Activated T-cell treated with anti-CD3 and anti-CD28 coated beads, Interleukin-2, amount 50 U/mL, for 4 hours (primary cell): ENCODE measurements around the gene SPRY2. TPM values are rescaled to one million over a fixed set of nuclear protein-coding genes. Genes with fewer than 3 reads are reported as not detected.

Source experiments
- ATAC-seq, 2 donors: fragments of 200-7000 bp; cut with Tn5 transposase; one replicate each; pipeline ENCODE4 v1.10.0; 2021
- DNase-seq: peaks from one replicate; pipeline ENCODE4 v3.0.0-alpha.2; 2020
- H3K27me3 Mint-ChIP-seq: one replicate; pipeline ENCODE4 v1.8.0; 2021; ENCODE audit warnings: low read depth, mixed read lengths
- H3K36me3 Mint-ChIP-seq: one replicate; pipeline ENCODE4 v1.8.0; 2022; ENCODE audit warnings: mixed read lengths; ENCODE audit not compliant: insufficient read depth
- H3K4me1 Mint-ChIP-seq: one replicate; pipeline ENCODE4 v1.8.0; 2021; ENCODE audit warnings: low read depth, mixed read lengths
- H3K4me3 Mint-ChIP-seq: one replicate; pipeline ENCODE4 v1.8.0; 2021; ENCODE audit warnings: mild to moderate bottlenecking, moderate library complexity, mixed read lengths
- H3K9me3 Mint-ChIP-seq: one replicate; pipeline ENCODE4 v1.8.0; 2021; ENCODE audit warnings: mixed read lengths
- total RNA-seq, 3 donors: library from RNA; stranded (reverse); gene quantifications; one replicate each; pipeline ENCODE4 v1.2.1, GENCODE V29; 2021

SPRY2 gene
- total RNA-seq, 3 donors from 2014 or later = 0.33 to 1.8 (median 0.33) TPM

DNA sequence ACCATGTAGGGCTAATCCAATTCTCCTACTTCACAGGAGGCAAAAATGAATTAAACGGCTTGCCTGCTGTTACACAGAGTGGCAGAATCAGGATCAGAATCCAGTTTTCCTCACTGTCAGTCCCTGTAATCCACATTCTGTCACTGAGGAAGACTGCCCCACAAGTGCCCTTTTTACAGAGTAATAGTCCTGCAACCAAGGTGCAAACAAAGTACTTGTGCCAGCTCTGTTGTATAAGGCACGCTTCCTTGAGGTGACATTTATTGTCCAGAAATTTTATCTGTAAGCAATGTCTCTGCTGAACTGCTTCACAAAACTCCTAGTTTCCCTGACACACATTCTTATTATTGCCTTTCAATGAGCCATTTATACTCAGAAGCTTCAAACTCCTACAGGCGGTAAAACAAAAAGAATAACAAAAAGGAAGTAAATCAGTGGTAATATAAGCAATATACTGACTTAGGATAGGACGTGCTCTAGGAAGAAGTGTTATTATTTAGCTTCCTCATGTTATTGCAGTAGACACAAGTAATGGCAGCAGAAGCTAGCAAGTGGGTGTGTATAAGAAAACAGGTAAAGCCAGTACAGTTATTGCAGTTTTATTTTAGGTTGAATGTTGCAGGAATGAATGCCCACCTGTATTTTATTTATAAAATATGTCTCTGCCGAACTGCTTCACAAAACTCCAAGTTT, 28.8 kb downstream of the SPRY2 start:
- Mint-ChIP-seq H3K27me3 (no peaks in the 10 kb centered on the region), H3K9me3 (no peaks in the 10 kb centered on the region), H3K36me3 (no peaks in the 10 kb centered on the region), H3K4me3 (no peak overlapping the region), H3K4me1 (no peaks in the 10 kb centered on the region)
- ATAC-seq (no peak), DNase-seq (no peak)

DNA sequence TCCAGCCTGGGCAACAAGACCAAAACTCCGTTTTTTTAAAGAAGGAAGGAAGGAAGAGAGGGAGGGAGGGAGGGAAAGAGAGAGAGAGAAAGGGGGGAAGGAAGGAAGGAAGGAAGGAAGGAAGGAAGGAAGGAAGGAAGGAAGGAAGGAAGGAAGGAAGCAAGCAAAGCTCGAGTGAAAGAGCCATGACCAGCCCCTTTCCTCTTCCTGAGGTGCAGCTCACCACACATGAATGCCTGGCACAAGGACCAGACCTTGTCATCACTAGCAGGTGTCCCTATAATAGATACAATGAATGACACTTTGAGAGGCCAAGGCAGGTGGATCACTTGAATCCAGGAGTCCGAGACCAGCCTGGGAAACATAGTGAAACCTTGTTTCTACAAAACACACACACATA, 31.0 kb downstream of the SPRY2 start:
- no peaks in the 10 kb centered on the region for H3K9me3 Mint-ChIP-seq
- H3K4me1 Mint-ChIP-seq = no peaks in the 10 kb centered on the region
- H3K4me3 Mint-ChIP-seq = no peak overlapping the region
- H3K36me3 Mint-ChIP-seq = no peaks in the 10 kb centered on the region
- no peaks in the 10 kb centered on the region for H3K27me3 Mint-ChIP-seq
- DNase-seq (no peak), ATAC-seq (no peak)

DNA sequence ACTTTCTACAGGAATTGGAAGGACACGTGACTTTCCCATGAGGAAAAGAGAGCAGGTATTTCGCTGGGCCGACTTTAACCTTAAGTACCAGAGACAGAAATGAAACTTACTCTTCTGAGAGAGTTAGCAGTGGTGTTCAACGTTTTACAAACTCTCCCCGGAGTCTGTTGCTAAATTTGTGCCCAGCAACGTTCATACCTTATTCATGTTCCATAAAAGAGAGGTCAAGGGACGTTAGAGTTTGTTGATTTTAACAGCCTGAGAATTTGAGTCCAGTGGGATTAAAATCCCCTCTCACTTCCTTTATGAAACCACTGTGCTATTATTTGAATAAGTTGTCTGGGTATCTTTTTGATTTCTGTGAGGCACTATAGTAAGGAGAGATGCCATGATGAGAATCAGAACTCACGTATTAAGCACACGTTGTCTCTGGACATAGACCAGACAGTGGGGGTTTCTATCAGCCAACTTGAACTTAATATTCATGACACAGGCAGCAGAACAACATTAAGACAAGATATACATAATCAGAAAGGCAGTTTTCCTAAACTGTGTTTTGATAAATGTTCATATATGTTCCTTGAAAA, 33.4 kb downstream of the SPRY2 start:
- Mint-ChIP-seq H3K27me3 (no peaks in the 10 kb centered on the region), H3K36me3 (no peaks in the 10 kb centered on the region), H3K4me1 (no peaks in the 10 kb centered on the region), H3K9me3 (no peaks in the 10 kb centered on the region), H3K4me3 (no peak overlapping the region)
- no peak for DNase-seq
- ATAC-seq = no peak

DNA sequence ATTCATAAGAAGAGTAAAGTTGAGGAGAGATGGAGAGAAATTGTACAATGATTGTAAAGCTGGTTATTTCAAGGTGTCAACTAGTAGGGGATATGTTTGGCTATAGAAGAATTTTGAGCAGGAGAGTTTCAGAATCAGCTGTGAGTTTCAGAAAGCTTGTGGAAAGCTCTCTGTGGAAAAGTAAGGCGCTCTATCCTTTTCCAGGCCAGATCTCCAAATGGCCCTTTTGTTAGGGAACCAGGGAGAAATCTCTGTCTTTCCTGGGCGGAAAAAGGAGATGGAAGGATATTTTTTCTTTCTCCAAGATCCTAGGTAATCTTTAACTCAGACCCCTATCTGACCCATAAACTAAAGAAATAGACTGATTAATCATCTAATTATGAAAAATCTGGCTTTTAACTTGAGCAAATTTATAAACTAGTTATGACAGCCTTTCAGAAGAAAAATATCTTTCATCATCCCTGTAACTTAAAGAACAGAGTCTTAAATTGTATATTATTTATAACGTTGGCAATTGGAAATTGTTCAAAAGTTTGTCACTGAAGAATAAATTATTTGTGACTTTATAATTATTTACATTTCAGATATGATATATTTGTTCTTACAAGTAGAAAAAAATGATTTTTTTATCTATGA, 34.5 kb downstream of the SPRY2 start:
- no peak overlapping the region for H3K4me3 Mint-ChIP-seq
- H3K9me3 Mint-ChIP-seq = no peaks in the 10 kb centered on the region
- ATAC-seq (no peak), DNase-seq (no peak)
- no peaks in the 10 kb centered on the region for H3K36me3 Mint-ChIP-seq
- H3K4me1 Mint-ChIP-seq = no peaks in the 10 kb centered on the region
- no peaks in the 10 kb centered on the region for H3K27me3 Mint-ChIP-seq

DNA sequence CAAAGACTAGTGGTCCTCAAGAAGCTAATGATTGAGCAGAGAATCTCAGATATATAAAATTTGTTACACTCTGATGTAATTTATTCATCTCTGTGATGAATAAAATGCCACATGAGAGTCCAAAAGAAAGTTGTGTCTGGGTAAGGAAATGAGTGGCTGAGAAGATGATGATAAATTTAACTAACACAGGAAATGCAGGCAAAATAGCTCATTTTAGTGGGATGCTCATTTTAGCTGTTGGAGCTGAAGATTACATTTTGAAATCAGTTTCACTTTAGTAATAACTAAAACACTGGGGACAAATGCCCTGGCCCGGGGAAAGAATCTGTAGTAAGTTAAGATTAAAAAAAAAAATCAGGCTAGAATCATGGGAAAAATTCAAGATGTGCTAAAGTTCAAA, 35.2 kb downstream of the SPRY2 start:
- Mint-ChIP-seq H3K4me3 (no peak overlapping the region), H3K27me3 (no peaks in the 10 kb centered on the region), H3K4me1 (no peaks in the 10 kb centered on the region), H3K36me3 (no peaks in the 10 kb centered on the region), H3K9me3 (no peaks in the 10 kb centered on the region)
- no peak for ATAC-seq
- DNase-seq = no peak

DNA sequence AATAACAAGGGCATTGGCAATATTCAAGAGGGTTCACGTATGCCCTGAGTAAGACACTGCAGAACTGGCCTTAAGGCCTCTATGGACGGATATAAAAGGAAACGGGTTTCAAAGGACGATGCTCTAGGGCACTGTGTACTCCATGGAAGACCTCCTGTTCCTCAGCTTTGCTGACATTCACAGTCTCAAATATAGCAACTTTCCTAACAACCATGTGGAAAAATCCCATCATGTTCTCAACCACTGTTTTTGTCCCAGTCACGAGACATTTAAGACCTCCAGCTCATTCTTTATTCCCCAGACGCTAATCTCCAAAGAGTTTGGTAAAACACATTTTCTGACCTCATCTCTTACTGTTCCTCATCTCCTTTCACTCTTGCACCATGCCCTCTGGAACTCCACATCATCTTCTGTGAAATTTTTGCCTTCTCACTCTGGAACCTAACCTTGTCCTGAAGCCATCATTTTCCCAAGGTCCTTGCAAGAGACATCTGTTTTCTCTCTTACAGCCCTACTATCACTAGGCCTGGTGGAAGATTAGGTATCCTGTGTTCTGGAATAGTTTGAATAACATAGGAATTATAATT, 37.6 kb downstream of the SPRY2 start:
- no peak overlapping the region for H3K4me3 Mint-ChIP-seq

GRCh38 chr13:80299046-80299445, 41.9 kb downstream of the SPRY2 start:
- H3K4me3 Mint-ChIP-seq = no peak overlapping the region
- DNase-seq (no peak), ATAC-seq (no peak)
- H3K36me3 Mint-ChIP-seq = no peaks in the 10 kb centered on the region
- H3K27me3 Mint-ChIP-seq = no peaks in the 10 kb centered on the region
- no peaks in the 10 kb centered on the region for H3K9me3 Mint-ChIP-seq
- no peaks in the 10 kb centered on the region for H3K4me1 Mint-ChIP-seq

More for the DNA sequence above, 37.6 kb downstream of the SPRY2 start:
- no peaks in the 10 kb centered on the region for H3K4me1 Mint-ChIP-seq
- no peaks in the 10 kb centered on the region for H3K27me3 Mint-ChIP-seq
- ATAC-seq (no peak), DNase-seq (no peak)
- H3K36me3 Mint-ChIP-seq = no peaks in the 10 kb centered on the region
- H3K9me3 Mint-ChIP-seq = no peaks in the 10 kb centered on the region

- Mint-ChIP-seq H3K9me3 (no peaks in the 10 kb centered on the region), H3K4me1 (no peaks in the 10 kb centered on the region)
Observed at GRCh38 chr13:80297503-80297902, 43.4 kb downstream of the SPRY2 start.

GRCh38 chr13:80297094-80297493, 43.8 kb downstream of the SPRY2 start:
- Mint-ChIP-seq H3K9me3 (no peaks in the 10 kb centered on the region), H3K4me1 (no peaks in the 10 kb centered on the region), H3K27me3 (no peaks in the 10 kb centered on the region), H3K4me3 (no peak overlapping the region), H3K36me3 (no peaks in the 10 kb centered on the region)
- ATAC-seq = no peak
- no peak for DNase-seq

More at GRCh38 chr13:80297503-80297902, 43.4 kb downstream of the SPRY2 start:
- no peak for ATAC-seq
- no peak for DNase-seq
- Mint-ChIP-seq H3K27me3 (no peaks in the 10 kb centered on the region), H3K36me3 (no peaks in the 10 kb centered on the region), H3K4me3 (no peak overlapping the region)

DNA sequence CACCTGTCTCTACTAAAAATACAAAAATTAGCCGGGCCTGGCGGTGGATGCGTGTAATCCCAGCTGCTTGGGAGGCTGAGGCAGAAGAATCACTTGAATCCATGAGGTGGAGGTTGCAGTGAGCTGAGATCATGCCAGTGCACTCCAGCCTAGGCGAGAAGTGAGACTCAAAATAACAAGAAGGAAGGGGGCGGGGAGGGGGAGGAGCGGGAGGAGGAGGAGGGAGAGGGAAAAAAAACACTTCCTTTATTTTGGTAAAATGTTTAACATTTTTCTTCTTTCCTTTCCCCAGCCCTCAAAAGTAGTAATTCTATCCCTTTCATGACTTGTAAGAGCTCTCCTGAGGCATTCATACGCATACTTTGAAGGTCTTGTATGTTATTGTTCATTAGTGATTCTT, 44.3 kb downstream of the SPRY2 start:
- no peak overlapping the region for H3K4me3 Mint-ChIP-seq
- no peaks in the 10 kb centered on the region for H3K36me3 Mint-ChIP-seq
- no peaks in the 10 kb centered on the region for H3K4me1 Mint-ChIP-seq
- no peak for DNase-seq
- H3K9me3 Mint-ChIP-seq = no peaks in the 10 kb centered on the region
- no peaks in the 10 kb centered on the region for H3K27me3 Mint-ChIP-seq
- ATAC-seq = no peak

- Mint-ChIP-seq H3K4me1 (no peaks in the 10 kb centered on the region), H3K27me3 (no peaks in the 10 kb centered on the region), H3K9me3 (no peaks in the 10 kb centered on the region), H3K4me3 (no peak overlapping the region), H3K36me3 (no peaks in the 10 kb centered on the region)
- no peak for ATAC-seq
- DNase-seq = no peak
Observed at GRCh38 chr13:80290591-80290990, 50.3 kb downstream of the SPRY2 start.
